ENCODE data around the gene VAT1. TPM values are rescaled to one million over a fixed set of nuclear protein-coding genes. Genes with fewer than 3 reads are reported as not detected.

VAT1 gene
- total and polyA plus RNA-seq, 2 of the 13 experiments (the other 11 are each of a cell fraction or from before 2014, with no cell fraction given) = 143 to 205 TPM

DNA sequence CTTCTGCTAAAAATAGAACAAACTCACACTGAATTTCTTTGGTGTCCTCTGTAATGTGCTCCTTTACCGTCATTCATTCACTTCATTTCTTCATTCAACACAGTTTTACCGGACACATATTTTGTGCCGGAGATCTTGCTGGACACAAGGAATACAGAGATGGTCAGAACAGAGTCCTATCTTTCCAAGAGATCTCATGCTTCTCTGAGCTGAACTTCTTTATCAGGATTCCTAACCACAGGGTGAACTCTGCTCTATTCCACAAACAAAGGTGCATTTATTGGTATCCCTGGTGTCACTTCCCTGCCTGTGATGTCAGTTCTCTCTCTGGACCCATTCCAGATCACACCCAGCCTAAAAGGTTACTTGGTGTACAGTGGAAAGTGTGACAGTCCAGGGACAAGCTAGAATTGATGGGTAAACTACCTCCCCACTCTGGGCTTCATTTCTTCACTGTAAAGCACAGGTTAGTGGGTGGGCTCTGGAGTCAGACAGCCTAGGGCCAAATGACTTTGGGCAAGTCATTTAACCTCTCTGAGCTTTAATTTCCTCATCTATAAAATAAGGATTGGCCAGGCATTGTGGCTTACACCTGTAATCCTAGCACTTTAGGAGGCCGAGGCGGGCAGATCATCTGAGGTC lies 11.4 kb downstream of the VAT1 start (continued):
- TF ChIP-seq, protein P1, sequence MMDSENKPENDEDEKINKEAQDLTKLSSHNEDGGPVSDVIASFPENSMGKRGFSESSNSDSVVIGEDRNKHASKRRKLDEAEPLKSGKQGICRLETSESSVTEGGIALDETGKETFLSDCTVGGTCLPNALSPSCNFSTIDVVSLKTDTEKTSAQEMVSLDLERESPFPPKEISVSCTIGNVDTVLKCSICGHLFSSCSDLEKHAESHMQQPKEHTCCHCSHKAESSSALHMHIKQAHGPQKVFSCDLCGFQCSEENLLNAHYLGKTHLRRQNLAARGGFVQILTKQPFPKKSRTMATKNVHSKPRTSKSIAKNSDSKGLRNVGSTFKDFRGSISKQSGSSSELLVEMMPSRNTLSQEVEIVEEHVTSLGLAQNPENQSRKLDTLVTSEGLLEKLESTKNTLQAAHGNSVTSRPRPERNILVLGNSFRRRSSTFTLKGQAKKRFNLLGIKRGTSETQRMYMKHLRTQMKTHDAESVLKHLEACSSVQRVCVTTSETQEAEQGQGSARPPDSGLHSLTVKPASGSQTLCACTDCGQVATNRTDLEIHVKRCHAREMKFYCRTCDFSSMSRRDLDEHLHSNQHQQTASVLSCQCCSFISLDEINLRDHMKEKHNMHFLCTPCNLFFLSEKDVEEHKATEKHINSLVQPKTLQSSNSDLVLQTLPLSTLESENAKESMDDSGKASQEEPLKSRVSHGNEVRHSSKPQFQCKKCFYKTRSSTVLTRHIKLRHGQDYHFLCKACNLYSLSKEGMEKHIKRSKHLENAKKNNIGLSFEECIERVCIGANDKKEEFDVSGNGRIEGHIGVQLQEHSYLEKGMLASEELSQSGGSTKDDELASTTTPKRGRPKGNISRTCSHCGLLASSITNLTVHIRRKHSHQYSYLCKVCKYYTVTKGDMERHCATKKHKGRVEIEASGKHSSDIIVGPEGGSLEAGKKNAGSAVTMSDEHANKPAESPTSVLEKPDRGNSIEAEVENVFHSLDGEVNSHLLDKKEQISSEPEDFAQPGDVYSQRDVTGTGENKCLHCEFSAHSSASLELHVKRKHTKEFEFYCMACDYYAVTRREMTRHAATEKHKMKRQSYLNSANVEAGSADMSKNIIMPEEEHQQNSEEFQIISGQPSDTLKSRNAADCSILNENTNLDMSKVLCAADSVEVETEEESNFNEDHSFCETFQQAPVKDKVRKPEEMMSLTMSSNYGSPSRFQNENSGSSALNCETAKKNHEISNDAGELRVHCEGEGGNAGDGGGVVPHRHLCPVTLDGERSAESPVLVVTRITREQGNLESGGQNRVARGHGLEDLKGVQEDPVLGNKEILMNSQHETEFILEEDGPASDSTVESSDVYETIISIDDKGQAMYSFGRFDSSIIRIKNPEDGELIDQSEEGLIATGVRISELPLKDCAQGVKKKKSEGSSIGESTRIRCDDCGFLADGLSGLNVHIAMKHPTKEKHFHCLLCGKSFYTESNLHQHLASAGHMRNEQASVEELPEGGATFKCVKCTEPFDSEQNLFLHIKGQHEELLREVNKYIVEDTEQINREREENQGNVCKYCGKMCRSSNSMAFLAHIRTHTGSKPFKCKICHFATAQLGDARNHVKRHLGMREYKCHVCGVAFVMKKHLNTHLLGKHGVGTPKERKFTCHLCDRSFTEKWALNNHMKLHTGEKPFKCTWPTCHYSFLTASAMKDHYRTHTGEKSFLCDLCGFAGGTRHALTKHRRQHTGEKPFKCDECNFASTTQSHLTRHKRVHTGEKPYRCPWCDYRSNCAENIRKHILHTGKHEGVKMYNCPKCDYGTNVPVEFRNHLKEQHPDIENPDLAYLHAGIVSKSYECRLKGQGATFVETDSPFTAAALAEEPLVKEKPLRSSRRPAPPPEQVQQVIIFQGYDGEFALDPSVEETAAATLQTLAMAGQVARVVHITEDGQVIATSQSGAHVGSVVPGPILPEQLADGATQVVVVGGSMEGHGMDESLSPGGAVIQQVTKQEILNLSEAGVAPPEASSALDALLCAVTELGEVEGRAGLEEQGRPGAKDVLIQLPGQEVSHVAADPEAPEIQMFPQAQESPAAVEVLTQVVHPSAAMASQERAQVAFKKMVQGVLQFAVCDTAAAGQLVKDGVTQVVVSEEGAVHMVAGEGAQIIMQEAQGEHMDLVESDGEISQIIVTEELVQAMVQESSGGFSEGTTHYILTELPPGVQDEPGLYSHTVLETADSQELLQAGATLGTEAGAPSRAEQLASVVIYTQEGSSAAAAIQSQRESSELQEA (CRISPR knock-in tag; IDR thresholded peaks at IDR 0.05; ENCODE audit: not compliant biosample characterization) = no peak
- TF ChIP-seq ZNF160 (CRISPR knock-in tag; IDR thresholded peaks at IDR 0.05) (no peak), ZNF317 (CRISPR knock-in tag; IDR thresholded peaks at IDR 0.05) (no peak), RNF2 (conservative IDR thresholded peaks at IDR 0.05; ENCODE audit: low read depth) (no peak), ZNF850 (CRISPR knock-in tag; conservative IDR thresholded peaks at IDR 0.05) (no peak), ZNF563 (CRISPR knock-in tag; IDR thresholded peaks at IDR 0.05) (no peak)
- TF ChIP-seq, protein P2, sequence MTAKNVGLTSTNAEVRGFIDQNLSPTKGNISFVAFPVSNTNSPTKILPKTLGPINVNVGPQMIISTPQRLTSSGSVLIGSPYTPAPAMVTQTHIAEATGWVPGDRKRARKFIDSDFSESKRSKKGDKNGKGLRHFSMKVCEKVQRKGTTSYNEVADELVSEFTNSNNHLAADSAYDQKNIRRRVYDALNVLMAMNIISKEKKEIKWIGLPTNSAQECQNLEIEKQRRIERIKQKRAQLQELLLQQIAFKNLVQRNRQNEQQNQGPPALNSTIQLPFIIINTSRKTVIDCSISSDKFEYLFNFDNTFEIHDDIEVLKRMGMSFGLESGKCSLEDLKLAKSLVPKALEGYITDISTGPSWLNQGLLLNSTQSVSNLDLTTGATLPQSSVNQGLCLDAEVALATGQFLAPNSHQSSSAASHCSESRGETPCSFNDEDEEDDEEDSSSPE (CRISPR knock-in tag; IDR thresholded peaks at IDR 0.05) = no peak
- TF ChIP-seq, protein P3, sequence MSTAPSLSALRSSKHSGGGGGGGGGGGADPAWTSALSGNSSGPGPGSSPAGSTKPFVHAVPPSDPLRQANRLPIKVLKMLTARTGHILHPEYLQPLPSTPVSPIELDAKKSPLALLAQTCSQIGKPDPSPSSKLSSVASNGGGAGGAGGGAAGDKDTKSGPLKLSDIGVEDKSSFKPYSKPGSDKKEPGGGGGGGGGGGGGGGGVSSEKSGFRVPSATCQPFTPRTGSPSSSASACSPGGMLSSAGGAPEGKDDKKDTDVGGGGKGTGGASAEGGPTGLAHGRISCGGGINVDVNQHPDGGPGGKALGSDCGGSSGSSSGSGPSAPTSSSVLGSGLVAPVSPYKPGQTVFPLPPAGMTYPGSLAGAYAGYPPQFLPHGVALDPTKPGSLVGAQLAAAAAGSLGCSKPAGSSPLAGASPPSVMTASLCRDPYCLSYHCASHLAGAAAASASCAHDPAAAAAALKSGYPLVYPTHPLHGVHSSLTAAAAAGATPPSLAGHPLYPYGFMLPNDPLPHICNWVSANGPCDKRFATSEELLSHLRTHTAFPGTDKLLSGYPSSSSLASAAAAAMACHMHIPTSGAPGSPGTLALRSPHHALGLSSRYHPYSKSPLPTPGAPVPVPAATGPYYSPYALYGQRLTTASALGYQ (CRISPR knock-in tag; IDR thresholded peaks at IDR 0.05) = no peak
- TF ChIP-seq, protein P4, sequence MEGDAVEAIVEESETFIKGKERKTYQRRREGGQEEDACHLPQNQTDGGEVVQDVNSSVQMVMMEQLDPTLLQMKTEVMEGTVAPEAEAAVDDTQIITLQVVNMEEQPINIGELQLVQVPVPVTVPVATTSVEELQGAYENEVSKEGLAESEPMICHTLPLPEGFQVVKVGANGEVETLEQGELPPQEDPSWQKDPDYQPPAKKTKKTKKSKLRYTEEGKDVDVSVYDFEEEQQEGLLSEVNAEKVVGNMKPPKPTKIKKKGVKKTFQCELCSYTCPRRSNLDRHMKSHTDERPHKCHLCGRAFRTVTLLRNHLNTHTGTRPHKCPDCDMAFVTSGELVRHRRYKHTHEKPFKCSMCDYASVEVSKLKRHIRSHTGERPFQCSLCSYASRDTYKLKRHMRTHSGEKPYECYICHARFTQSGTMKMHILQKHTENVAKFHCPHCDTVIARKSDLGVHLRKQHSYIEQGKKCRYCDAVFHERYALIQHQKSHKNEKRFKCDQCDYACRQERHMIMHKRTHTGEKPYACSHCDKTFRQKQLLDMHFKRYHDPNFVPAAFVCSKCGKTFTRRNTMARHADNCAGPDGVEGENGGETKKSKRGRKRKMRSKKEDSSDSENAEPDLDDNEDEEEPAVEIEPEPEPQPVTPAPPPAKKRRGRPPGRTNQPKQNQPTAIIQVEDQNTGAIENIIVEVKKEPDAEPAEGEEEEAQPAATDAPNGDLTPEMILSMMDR (CRISPR knock-in tag; IDR thresholded peaks at IDR 0.05) = no peak; the same call in 1 of the 2 replicates
- TF ChIP-seq, protein P5, sequence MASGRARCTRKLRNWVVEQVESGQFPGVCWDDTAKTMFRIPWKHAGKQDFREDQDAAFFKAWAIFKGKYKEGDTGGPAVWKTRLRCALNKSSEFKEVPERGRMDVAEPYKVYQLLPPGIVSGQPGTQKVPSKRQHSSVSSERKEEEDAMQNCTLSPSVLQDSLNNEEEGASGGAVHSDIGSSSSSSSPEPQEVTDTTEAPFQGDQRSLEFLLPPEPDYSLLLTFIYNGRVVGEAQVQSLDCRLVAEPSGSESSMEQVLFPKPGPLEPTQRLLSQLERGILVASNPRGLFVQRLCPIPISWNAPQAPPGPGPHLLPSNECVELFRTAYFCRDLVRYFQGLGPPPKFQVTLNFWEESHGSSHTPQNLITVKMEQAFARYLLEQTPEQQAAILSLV (CRISPR knock-in tag; IDR thresholded peaks at IDR 0.05; ENCODE audit: borderline replicate concordance) = no peak
- TF ChIP-seq, protein P6, sequence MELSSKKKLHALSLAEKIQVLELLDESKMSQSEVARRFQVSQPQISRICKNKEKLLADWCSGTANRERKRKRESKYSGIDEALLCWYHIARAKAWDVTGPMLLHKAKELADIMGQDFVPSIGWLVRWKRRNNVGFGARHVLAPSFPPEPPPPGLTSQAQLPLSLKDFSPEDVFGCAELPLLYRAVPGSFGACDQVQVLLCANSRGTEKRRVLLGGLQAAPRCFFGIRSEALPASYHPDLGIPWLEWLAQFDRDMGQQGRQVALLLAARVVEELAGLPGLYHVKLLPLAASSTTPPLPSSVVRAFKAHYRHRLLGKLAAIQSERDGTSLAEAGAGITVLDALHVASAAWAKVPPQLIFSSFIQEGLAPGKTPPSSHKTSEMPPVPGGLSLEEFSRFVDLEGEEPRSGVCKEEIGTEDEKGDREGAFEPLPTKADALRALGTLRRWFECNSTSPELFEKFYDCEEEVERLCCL (CRISPR knock-in tag; IDR thresholded peaks at IDR 0.05; ENCODE audit: borderline replicate concordance) = no peak
